ENCODE results near the gene ANKRD11. TPM values are rescaled to one million over a fixed set of nuclear protein-coding genes. Genes with fewer than 3 reads are reported as not detected.
A peak's percentile ranks its signal among the peaks of the same experiment; 100 is the strongest.
"Not testable (repeated sequence)": the region's sequence is repeated elsewhere in the genome, so short reads cannot be mapped to it uniquely, and the experiment has no call there.

ANKRD11 gene
- total RNA-seq, 2 donors from 2014 or later, result 118 to 159 TPM

DNA sequence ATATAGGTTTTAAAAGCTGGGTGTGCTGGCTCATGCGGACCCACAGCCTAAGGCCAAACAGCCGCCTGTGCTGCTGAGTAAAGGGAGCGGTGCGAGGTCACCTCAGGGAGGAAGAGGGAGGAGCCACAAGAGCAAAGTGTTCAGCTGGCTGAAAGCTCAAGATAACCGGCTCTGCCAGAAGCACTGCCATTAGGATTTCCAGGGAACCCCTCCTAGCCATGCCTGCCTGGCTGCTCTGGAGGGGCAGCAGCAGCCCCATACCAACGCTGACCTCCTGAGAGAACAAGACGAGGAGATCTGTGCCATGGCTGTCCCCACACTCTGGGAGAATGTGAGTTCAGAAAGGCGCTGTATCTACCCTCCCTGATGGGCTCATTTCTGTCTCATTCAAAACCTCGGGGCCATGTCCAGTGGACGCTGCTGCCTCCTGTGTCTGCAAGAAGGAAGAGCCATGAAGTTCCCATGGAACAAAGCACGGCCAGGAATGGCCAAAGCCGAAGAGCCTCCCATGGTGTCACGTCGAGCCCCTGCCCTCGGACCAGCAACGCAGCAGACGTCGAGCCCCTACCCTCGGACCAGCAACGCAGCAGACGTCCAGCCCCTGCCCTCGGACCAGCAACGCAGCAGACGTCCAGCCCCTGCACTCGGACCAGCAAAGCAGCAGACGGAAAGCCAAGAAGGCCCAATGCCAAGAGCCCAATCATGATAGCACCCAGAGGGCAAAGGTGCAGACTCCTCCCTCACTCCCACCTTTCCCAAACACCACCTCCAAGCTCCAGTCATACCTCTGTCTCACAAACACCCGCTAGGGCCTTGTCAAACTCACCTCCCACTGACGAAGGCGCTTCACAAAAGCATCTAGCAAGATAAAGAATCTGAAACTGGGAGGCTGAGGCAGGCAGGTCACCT, 107.0 kb downstream of the ANKRD11 start:
- Mint-ChIP-seq H3K9me3 (no peaks in the 10 kb centered on the region), H3K4me3 (no peak overlapping the region), H3K4me1 (peaks cover 47% of the 10 kb centered on the region), H3K27ac (peak overlapping the region; percentile 84), H3K27me3 (ENCODE audit: insufficient read depth) (no peaks in the 10 kb centered on the region), H3K36me3 (ENCODE audit: low read depth) (no peaks in the 10 kb centered on the region)
- DNase-seq, result peak; percentile 81
- Histone ChIP-seq H3K36me3 (ENCODE audit: control insufficient read depth, insufficient read depth, low read length) (peaks cover 6% of the 10 kb centered on the region), H3K4me3 (ENCODE audit: low read length) (no peak overlapping the region), H3K4me1 (ENCODE audit: control insufficient read depth, insufficient read depth, low read length) (peaks cover 13% of the 10 kb centered on the region), H3K27ac (ENCODE audit: low read depth, low read length) (peak overlapping the region; percentile 71), H3K9me3 (ENCODE audit: control insufficient read depth, low read length) (no peaks in the 10 kb centered on the region), H3K9ac (ENCODE audit: extremely low read depth, low read length, poor library complexity, severe bottlenecking) (no peak overlapping the region), H3K27me3 (ENCODE audit: control insufficient read depth, insufficient read depth, low read length, poor library complexity, severe bottlenecking) (no peaks in the 10 kb centered on the region)
- TF ChIP-seq, protein P1, sequence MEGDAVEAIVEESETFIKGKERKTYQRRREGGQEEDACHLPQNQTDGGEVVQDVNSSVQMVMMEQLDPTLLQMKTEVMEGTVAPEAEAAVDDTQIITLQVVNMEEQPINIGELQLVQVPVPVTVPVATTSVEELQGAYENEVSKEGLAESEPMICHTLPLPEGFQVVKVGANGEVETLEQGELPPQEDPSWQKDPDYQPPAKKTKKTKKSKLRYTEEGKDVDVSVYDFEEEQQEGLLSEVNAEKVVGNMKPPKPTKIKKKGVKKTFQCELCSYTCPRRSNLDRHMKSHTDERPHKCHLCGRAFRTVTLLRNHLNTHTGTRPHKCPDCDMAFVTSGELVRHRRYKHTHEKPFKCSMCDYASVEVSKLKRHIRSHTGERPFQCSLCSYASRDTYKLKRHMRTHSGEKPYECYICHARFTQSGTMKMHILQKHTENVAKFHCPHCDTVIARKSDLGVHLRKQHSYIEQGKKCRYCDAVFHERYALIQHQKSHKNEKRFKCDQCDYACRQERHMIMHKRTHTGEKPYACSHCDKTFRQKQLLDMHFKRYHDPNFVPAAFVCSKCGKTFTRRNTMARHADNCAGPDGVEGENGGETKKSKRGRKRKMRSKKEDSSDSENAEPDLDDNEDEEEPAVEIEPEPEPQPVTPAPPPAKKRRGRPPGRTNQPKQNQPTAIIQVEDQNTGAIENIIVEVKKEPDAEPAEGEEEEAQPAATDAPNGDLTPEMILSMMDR (conservative IDR thresholded peaks at IDR 0.05), result peak; percentile 35
- 81% methylated on average over 22 to 29 of the region's 29 CpGs for WGBS, 2 experiments (ENCODE audit: insufficient coverage in 1 of 2, insufficient read length in 1 of 2)

DNA sequence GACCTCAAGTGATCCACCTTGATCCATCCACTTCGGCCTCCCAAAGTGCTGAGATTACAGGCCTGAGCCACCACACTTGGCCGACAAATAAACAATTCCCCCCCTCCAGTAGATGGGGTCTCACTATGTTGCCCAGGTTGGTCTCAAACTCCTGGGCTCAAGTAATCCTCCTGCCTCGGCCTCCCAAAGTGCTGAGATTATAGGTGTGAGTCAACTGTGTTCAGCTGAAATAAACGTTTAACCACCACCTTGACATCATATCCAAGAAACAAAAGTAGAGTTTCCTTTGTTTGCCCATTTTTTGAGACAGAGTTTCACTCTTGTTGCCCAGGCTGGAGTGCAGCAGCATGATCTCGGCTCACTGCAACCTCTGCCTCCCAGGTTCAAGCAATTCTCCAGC, 107.8 kb downstream of the ANKRD11 start:
- H3K27ac Mint-ChIP-seq, result peak overlapping the region; percentile 84
- not testable (repeated sequence) for H3K9me3 Mint-ChIP-seq; H3K9ac ChIP-seq (ENCODE audit: extremely low read depth, low read length, poor library complexity, severe bottlenecking); H3K27me3 Mint-ChIP-seq (ENCODE audit: insufficient read depth); DNase-seq; H3K4me3 ChIP-seq (ENCODE audit: low read length); H3K36me3 Mint-ChIP-seq (ENCODE audit: low read depth); H3K9me3 ChIP-seq (ENCODE audit: control insufficient read depth, low read length); H3K36me3 ChIP-seq (ENCODE audit: control insufficient read depth, insufficient read depth, low read length); H3K27ac ChIP-seq (ENCODE audit: low read depth, low read length); H3K27me3 ChIP-seq (ENCODE audit: control insufficient read depth, insufficient read depth, low read length, poor library complexity, severe bottlenecking); H3K4me3 Mint-ChIP-seq
- peaks cover 51% of the 10 kb centered on the region for H3K4me1 Mint-ChIP-seq
- peaks cover 13% of the 10 kb centered on the region for H3K4me1 ChIP-seq (ENCODE audit: control insufficient read depth, insufficient read depth, low read length)
- 82 to 89% methylated on average over 4 to 5 of the region's 5 CpGs for WGBS, 2 experiments (ENCODE audit: insufficient coverage in 1 of 2, insufficient read length in 1 of 2)

DNA sequence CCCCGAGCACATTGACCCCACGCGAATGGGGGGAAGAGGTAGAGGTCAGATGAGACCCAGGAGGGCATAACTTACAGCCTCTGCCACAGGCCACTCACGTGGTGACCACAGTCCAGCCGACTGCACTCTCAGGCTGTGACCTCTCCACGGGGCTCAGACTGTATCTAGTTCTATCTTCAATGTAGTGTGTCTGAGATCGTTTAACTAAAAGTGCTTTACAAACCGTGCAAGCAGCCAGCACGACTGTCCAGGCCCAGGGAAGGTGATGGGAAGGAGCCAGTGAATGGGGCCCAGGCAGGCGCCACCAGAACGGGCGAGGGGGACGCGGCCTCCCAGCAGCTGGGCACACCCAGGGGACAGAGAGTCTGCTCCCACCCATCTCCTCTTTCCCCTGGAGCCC, 108.6 kb downstream of the ANKRD11 start:
- Histone ChIP-seq H3K9ac (ENCODE audit: extremely low read depth, low read length, poor library complexity, severe bottlenecking) (no peak overlapping the region), H3K36me3 (ENCODE audit: control insufficient read depth, insufficient read depth, low read length) (peaks cover 6% of the 10 kb centered on the region), H3K27ac (ENCODE audit: low read depth, low read length) (no peak overlapping the region), H3K27me3 (ENCODE audit: control insufficient read depth, insufficient read depth, low read length, poor library complexity, severe bottlenecking) (no peaks in the 10 kb centered on the region), H3K4me1 (ENCODE audit: control insufficient read depth, insufficient read depth, low read length) (peaks cover 13% of the 10 kb centered on the region), H3K9me3 (ENCODE audit: control insufficient read depth, low read length) (no peaks in the 10 kb centered on the region), H3K4me3 (ENCODE audit: low read length) (no peak overlapping the region)
- Mint-ChIP-seq H3K27me3 (ENCODE audit: insufficient read depth) (no peaks in the 10 kb centered on the region), H3K27ac (peak overlapping the region; percentile 4), H3K36me3 (ENCODE audit: low read depth) (no peaks in the 10 kb centered on the region), H3K4me3 (no peak overlapping the region), H3K9me3 (no peaks in the 10 kb centered on the region), H3K4me1 (peaks cover 54% of the 10 kb centered on the region)
- WGBS, 2 experiments (ENCODE audit: insufficient coverage in 1 of 2, insufficient read length in 1 of 2), result 88% methylated on average over 14 of the region's 14 CpGs; no CpG with 5 or more reads in 1 of the 2 experiments
- DNase-seq, result no peak
- TF ChIP-seq, protein P1 (conservative IDR thresholded peaks at IDR 0.05), result no peak

Data from endodermal cell (in vitro differentiated cells).